Ishikawa (cell line): ENCODE data around the gene TMEM208.

ENCODE experiments used
- CEBPB ChIP-seq: IDR thresholded peaks from 2 replicates; pipeline ENCODE4 v1.6.1; 2012
- CREB1 ChIP-seq: IDR thresholded peaks from 2 replicates; pipeline ENCODE4 v1.6.1; 2012; ENCODE audit warnings: low read depth
- EGR1 ChIP-seq: IDR thresholded peaks from 2 replicates; pipeline ENCODE4 v1.6.1; 2012
- EP300 ChIP-seq: IDR thresholded peaks from 2 replicates; pipeline ENCODE4 v1.6.1; 2012; ENCODE audit warnings: borderline replicate concordance
- FOXM1 ChIP-seq: IDR thresholded peaks from 2 replicates; pipeline ENCODE4 v1.6.1; 2012; ENCODE audit warnings: low read depth, borderline replicate concordance
- NFIC ChIP-seq: IDR thresholded peaks from 2 replicates; pipeline ENCODE4 v1.6.1; 2012
- RAD21 ChIP-seq: IDR thresholded peaks from 2 replicates; pipeline ENCODE4 v1.6.1; 2012; ENCODE audit warnings: low read depth
- TAF1 ChIP-seq: IDR thresholded peaks from 2 replicates; pipeline ENCODE4 v1.6.1; 2012; ENCODE audit warnings: low read depth, mild to moderate bottlenecking
- TCF12 ChIP-seq: IDR thresholded peaks from 2 replicates; pipeline ENCODE4 v1.6.1; 2012; ENCODE audit warnings: low read depth
- TEAD4 ChIP-seq: IDR thresholded peaks from 2 replicates; pipeline ENCODE4 v1.6.1; 2012
- YY1 ChIP-seq: IDR thresholded peaks from 2 replicates; pipeline ENCODE4 v1.6.1; 2012; ENCODE audit warnings: low read depth
- ZBTB7A ChIP-seq: IDR thresholded peaks from 2 replicates; pipeline ENCODE4 v1.6.1; 2012; ENCODE audit warnings: low read depth
- TF ChIP-seq, protein P1 (sequence below): IDR thresholded peaks from 2 replicates; pipeline ENCODE4 v1.6.1; 2012
- TF ChIP-seq, protein P2 (sequence below): IDR thresholded peaks from 2 replicates; pipeline ENCODE4 v1.6.1; 2012; ENCODE audit warnings: low read depth, mild to moderate bottlenecking
- TF ChIP-seq, protein P3 (sequence below): IDR thresholded peaks from 2 replicates; pipeline ENCODE4 v1.6.1; 2012

The TMEM208 gene

DNA sequence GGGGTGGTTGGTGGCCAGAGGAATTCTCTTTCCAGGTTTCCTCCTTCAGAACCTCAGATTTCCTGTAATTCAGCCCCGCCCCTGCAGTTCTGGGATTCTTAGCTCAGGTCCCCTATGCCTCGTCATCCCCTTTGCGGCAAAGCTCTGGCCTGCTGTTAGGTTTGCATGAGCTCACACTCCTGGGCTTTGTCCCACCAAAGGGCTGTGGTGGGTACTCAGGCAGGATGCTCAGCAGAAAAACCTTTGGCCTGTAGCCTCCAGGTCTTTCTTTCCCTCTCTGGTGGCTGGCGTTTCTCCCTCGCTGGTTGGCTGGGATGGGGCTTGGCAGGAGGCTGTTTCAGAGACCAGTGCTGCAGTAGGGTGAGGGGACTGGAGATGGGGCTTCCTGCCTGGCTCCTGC is 42.8 kb downstream of the TMEM208 start:
- TF ChIP-seq FOXM1 (no peak), TCF12 (no peak), CREB1 (no peak), TEAD4 (no peak), YY1 (no peak), RAD21 (no peak)
- TF ChIP-seq, protein P1, sequence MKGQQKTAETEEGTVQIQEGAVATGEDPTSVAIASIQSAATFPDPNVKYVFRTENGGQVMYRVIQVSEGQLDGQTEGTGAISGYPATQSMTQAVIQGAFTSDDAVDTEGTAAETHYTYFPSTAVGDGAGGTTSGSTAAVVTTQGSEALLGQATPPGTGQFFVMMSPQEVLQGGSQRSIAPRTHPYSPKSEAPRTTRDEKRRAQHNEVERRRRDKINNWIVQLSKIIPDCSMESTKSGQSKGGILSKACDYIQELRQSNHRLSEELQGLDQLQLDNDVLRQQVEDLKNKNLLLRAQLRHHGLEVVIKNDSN, result no peak

DNA sequence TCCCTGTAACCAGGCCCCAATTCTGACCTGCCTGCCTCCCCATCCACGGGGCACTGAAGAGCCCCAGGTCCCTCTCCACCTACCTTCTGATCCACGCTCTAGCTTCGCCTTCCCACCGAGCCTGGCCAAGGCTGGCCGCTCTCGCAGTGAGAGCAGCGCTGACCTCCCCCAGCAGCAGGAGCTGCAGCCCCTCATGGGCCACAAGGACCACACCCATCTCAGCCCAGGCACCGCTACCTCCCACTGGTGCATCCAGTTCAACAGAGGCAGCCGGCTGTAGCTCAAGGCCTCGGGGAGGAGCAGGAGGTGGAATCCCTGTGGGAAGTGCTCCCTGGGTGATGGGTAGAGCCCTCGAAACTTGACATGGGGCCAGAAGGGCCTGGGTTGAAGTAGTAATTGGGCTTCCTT is 44.0 kb downstream of the TMEM208 start:
- TF ChIP-seq ZBTB7A (no peak), TEAD4 (no peak), NFIC (no peak), TAF1 (no peak)
- TF ChIP-seq, protein P2, sequence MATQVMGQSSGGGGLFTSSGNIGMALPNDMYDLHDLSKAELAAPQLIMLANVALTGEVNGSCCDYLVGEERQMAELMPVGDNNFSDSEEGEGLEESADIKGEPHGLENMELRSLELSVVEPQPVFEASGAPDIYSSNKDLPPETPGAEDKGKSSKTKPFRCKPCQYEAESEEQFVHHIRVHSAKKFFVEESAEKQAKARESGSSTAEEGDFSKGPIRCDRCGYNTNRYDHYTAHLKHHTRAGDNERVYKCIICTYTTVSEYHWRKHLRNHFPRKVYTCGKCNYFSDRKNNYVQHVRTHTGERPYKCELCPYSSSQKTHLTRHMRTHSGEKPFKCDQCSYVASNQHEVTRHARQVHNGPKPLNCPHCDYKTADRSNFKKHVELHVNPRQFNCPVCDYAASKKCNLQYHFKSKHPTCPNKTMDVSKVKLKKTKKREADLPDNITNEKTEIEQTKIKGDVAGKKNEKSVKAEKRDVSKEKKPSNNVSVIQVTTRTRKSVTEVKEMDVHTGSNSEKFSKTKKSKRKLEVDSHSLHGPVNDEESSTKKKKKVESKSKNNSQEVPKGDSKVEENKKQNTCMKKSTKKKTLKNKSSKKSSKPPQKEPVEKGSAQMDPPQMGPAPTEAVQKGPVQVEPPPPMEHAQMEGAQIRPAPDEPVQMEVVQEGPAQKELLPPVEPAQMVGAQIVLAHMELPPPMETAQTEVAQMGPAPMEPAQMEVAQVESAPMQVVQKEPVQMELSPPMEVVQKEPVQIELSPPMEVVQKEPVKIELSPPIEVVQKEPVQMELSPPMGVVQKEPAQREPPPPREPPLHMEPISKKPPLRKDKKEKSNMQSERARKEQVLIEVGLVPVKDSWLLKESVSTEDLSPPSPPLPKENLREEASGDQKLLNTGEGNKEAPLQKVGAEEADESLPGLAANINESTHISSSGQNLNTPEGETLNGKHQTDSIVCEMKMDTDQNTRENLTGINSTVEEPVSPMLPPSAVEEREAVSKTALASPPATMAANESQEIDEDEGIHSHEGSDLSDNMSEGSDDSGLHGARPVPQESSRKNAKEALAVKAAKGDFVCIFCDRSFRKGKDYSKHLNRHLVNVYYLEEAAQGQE, result no peak
- TF ChIP-seq, protein P1, result no peak

DNA sequence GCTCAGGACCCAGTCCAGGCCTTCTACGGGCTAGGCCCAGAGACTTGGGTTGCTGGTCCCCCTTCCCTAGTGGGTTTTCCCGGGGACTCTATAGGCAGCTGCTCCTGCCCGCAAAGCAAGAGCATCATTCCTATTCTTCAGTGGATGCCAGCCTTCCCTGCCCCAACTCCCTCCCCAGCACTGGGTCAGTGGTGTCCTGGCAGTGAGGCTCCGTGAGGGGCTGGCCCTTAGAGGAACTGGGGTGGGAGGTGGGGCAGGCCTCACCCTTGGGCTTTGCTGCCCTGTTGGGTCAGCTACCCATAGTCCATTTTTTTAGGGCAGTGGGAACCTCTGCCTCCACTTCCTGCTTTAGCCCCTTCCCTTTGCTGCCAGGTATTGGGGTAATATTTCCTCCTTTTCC is 44.5 kb downstream of the TMEM208 start:
- TF ChIP-seq CREB1 (no peak), YY1 (no peak), RAD21 (no peak), TAF1 (no peak), CEBPB (no peak), TCF12 (no peak), ZBTB7A (no peak), EGR1 (no peak), FOXM1 (no peak), EP300 (no peak), TEAD4 (no peak), NFIC (no peak)
- TF ChIP-seq, protein P2, result no peak
- TF ChIP-seq, protein P1, result no peak
- TF ChIP-seq, protein P3, sequence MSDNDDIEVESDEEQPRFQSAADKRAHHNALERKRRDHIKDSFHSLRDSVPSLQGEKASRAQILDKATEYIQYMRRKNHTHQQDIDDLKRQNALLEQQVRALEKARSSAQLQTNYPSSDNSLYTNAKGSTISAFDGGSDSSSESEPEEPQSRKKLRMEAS, result no peak

DNA sequence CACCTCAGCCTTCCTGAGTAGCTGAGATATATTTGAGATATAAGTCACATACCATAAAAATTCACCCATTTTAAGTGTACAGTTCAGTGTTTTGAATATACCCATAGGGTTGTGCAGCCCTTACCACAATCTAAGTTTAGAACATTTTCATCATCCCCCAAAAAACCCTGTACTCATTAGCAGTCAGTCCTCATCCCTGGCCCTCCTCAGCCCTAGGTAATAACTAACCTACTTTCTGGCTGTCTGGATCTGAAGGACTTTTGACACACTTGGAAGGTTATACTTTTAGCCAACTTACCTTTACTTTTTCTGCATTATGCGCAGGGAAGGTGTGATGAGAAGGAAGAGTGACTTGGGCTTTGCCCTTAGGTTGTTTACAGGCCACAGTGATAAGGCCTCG is 48.4 kb downstream of the TMEM208 start:
- TF ChIP-seq ZBTB7A, result no peak

DNA sequence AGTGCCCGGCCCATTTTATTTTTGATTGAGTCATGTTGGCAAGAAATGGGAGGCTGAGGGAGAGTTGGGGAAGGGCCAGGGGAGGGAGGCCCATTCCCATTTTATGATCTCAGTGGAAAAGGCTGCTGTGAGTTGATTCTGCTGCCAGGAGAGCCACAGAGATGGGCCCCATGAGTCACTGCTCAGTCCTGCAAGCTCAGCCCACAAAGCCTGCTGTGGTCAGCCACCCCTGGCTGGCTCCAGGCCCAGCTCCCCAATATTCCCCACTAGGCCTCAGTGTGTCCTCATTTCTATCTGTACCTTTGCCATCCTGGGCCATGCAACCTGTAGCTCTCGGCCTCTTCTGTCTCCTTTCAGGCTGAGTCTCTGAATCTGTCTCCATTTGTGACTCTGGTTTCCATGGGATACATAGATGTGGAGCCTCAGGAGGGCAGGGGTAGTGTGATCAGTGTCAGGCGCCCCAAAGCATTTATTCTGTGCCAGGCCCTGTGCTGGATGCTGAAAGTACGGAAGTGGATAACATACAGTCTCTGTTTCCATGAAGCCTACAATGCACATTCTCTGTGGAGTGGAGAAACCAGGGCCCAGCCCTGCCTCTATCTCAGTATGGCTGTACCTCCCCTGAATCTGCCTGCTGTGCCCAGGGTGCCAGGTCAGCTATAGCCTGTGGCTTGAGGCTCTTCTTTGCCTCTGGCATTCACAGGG is 50.5 kb downstream of the TMEM208 start:
- TF ChIP-seq, protein P3, result no peak
- no peak for TF ChIP-seq YY1
- TF ChIP-seq RAD21, result peak; percentile 6; the same call in 1 of the 2 replicates
- TF ChIP-seq, protein P2, result no peak
- 0 out of 2 replicates have a peak, but pooled peaks have one; percentile 6 for TF ChIP-seq TAF1
- TF ChIP-seq EP300, result peak; percentile 82
- TF ChIP-seq FOXM1, result 0 out of 2 replicates have a peak, but pooled peaks have one; percentile 36
- TF ChIP-seq CREB1, result no peak
- peak; percentile 79 for TF ChIP-seq TEAD4
- 0 out of 2 replicates have a peak, but pooled peaks have one; percentile 13 for TF ChIP-seq ZBTB7A
- no peak for TF ChIP-seq EGR1
- TF ChIP-seq TCF12, result peak; percentile 90
- TF ChIP-seq CEBPB, result peak; percentile 38; the same call in 1 of the 2 replicates
- TF ChIP-seq NFIC, result peak; percentile 94
- TF ChIP-seq, protein P1, result no peak
